Kidney tubule cell (primary cell): ENCODE data around the gene GDAP1L1.
"Not testable (repeated sequence)": the region's sequence is repeated elsewhere in the genome, so short reads cannot be mapped to it uniquely, and the experiment has no call there.

Experiments used
- DNase-seq: peaks from one replicate; pipeline ENCODE4 v3.0.0-alpha.2; 2018; ENCODE audit warnings: low spot score

GDAP1L1 gene

GRCh38 chr20:44255942-44256341, 8.8 kb downstream of the GDAP1L1 start:
- DNase-seq = no peak

- DNase-seq = no peak
Observed at GRCh38 chr20:44256961-44257360, 9.9 kb downstream of the GDAP1L1 start.

GRCh38 chr20:44258226-44258890, 11.2 kb downstream of the GDAP1L1 start:
- no peak for DNase-seq

GRCh38 chr20:44264287-44264686, 17.2 kb downstream of the GDAP1L1 start:
- no peak for DNase-seq

GRCh38 chr20:44268802-44269201, 21.7 kb downstream of the GDAP1L1 start:
- DNase-seq = no peak

- DNase-seq = no peak
Observed at GRCh38 chr20:44271915-44272663, 25.0 kb downstream of the GDAP1L1 start.

- no peak for DNase-seq
Observed at GRCh38 chr20:44273231-44274215, 26.4 kb downstream of the GDAP1L1 start.

- DNase-seq = no peak
Observed at GRCh38 chr20:44274303-44275017, 27.4 kb downstream of the GDAP1L1 start.

- no peak for DNase-seq
Observed at GRCh38 chr20:44279228-44279627, 32.1 kb downstream of the GDAP1L1 start.

- no peak for DNase-seq
Observed at GRCh38 chr20:44280387-44280786, 33.3 kb downstream of the GDAP1L1 start.

- DNase-seq = no peak
Observed at GRCh38 chr20:44282192-44282591, 35.1 kb downstream of the GDAP1L1 start.

- no peak for DNase-seq
Observed at GRCh38 chr20:44284032-44284431, 36.9 kb downstream of the GDAP1L1 start.

- DNase-seq = peak; percentile 39
Observed at GRCh38 chr20:44287272-44288097, 40.4 kb downstream of the GDAP1L1 start.

- DNase-seq = no peak
Observed at GRCh38 chr20:44288252-44288651, 41.1 kb downstream of the GDAP1L1 start.

GRCh38 chr20:44291754-44292153, 44.6 kb downstream of the GDAP1L1 start:
- no peak for DNase-seq

- DNase-seq = no peak
Observed at GRCh38 chr20:44296011-44296410, 48.9 kb downstream of the GDAP1L1 start.

GRCh38 chr20:44297721-44298120, 50.6 kb downstream of the GDAP1L1 start:
- no peak for DNase-seq

- DNase-seq = not testable (repeated sequence)
Observed at GRCh38 chr20:44299011-44299535, 52.0 kb downstream of the GDAP1L1 start.

GRCh38 chr20:44301285-44301684, 54.2 kb downstream of the GDAP1L1 start:
- DNase-seq = no peak

- no peak for DNase-seq
Observed at GRCh38 chr20:44302026-44302669, 55.0 kb downstream of the GDAP1L1 start.
